PC-3 (cell line): ENCODE results near the gene GPR33.

Source experiments
- EZH2phosphoT487 ChIP-seq: fragments of 300-600 bp; sonication (generic); IDR thresholded peaks from 2 replicates; pipeline ENCODE4 v1.6.1; 2018; ENCODE audit warnings: mild to moderate bottlenecking, antibody characterized with exemption, low read length, borderline replicate concordance
- TF ChIP-seq, protein P1 (sequence below): fragments of 300-600 bp; sonication (generic); conservative IDR thresholded peaks from 2 replicates; pipeline ENCODE4 v1.5.1; 2017; ENCODE audit warnings: antibody characterized with exemption, low read depth, mild to moderate bottlenecking, low read length

DNA sequence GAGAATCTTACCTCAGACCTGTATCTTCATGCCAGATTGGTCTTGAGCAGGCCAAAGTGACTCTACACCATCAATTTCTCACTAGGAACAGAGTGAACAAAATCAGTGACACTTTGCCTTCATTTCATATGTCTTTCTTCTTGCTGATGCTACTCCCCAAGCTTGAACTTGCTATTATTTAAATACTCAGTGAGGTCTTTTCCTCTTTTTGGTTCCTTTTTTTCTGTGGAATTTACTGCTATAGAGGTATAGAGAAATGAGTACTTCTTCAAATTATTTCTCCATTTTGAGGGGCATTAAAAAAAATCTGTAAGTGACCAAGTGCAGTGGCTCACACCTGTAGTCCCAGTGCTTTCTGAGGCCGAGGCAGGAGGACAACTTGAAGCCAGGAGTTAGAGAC, at the start of gene GPR33:
- TF ChIP-seq, protein P1, sequence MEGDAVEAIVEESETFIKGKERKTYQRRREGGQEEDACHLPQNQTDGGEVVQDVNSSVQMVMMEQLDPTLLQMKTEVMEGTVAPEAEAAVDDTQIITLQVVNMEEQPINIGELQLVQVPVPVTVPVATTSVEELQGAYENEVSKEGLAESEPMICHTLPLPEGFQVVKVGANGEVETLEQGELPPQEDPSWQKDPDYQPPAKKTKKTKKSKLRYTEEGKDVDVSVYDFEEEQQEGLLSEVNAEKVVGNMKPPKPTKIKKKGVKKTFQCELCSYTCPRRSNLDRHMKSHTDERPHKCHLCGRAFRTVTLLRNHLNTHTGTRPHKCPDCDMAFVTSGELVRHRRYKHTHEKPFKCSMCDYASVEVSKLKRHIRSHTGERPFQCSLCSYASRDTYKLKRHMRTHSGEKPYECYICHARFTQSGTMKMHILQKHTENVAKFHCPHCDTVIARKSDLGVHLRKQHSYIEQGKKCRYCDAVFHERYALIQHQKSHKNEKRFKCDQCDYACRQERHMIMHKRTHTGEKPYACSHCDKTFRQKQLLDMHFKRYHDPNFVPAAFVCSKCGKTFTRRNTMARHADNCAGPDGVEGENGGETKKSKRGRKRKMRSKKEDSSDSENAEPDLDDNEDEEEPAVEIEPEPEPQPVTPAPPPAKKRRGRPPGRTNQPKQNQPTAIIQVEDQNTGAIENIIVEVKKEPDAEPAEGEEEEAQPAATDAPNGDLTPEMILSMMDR: no peak
- TF ChIP-seq EZH2phosphoT487: no peak
